Tibial nerve (tissue), 4 donors: ENCODE results near the gene ZFYVE9. TPM values are rescaled to one million over a fixed set of nuclear protein-coding genes. Genes with fewer than 3 reads are reported as not detected.
A peak's percentile ranks its signal among the peaks of the same experiment; 100 is the strongest.
"Not testable (repeated sequence)": the region's sequence is repeated elsewhere in the genome, so short reads cannot be mapped to it uniquely, and the experiment has no call there.

Experiments used
- DNase-seq, 2 donors: peaks; one replicate each; pipeline ENCODE4 v3.0.0-alpha.2; 2019; ENCODE audit warnings: low spot score in 2 of 2
- H3K27ac ChIP-seq, 4 donors: fragments of 200-600 bp; sonication (generic) in 3 of 4; one replicate each; pipeline ENCODE4 v1.5.1; 2017 to 2019; ENCODE audit warnings: mild to moderate bottlenecking in 1 of 4
- H3K27me3 ChIP-seq, 2 donors: fragments of 200-600 bp; sonication (generic) in 1 of 2; one replicate each; pipeline versions ENCODE4 v1.5.1 to v1.6.0; 2017 to 2019
- H3K36me3 ChIP-seq, 3 donors: fragments of 200-600 bp; sonication (generic); one replicate each; pipeline ENCODE4 v1.5.1; 2018 to 2019
- H3K4me1 ChIP-seq, 4 donors: fragments of 200-600 bp; sonication (generic) in 3 of 4; one replicate each; pipeline ENCODE4 v1.5.1; 2017 to 2019
- H3K4me3 ChIP-seq, 4 donors: fragments of 200-600 bp; sonication (generic) in 3 of 4; one replicate each; pipeline ENCODE4 v1.5.1; 2017 to 2019; ENCODE audit warnings: mild to moderate bottlenecking in 1 of 4, moderate library complexity in 1 of 4
- H3K9me3 ChIP-seq, 4 donors: fragments of 200-600 bp; sonication (generic) in 3 of 4; one replicate each; pipeline ENCODE4 v1.5.1; 2017 to 2019
- CTCF ChIP-seq, 5 experiments: fragments of 200-600 bp in 3 of 5; fragments of 450-650 bp in 2 of 5; sonication (generic) in 3 of 5; IDR thresholded peaks; one replicate each; pipeline ENCODE4 v1.5.1; 2016 to 2019; ENCODE audit warnings: antibody characterized with exemption in 5 of 5, mild to moderate bottlenecking in 3 of 5, moderate library complexity in 2 of 5
- EP300 ChIP-seq, 2 donors: sonication (generic); formaldehyde crosslinking; IDR thresholded peaks; one replicate each; pipeline ENCODE4 v1.6.1; 2017; ENCODE audit warnings: antibody characterized with exemption in 2 of 2, mild to moderate bottlenecking in 1 of 2
- POLR2A ChIP-seq, 2 donors: fragments of 450-650 bp; IDR thresholded peaks; one replicate each; pipeline ENCODE4 v1.6.1; 2017; ENCODE audit warnings: antibody characterized with exemption in 2 of 2, mild to moderate bottlenecking in 2 of 2, moderate library complexity in 2 of 2
- WGBS, 2 donors: methylation state at CpG; one replicate each; pipeline ENCODE4 v1.1.5; 2018; 5-methylcytosine and 5-hydroxymethylcytosine counted together
- total RNA-seq, 4 donors: library from RNA; depleted of rRNA; stranded (reverse); fragments of >200 nt; gene quantifications; one replicate each; pipeline ENCODE4 v1.1.0, GENCODE V29; 2016

Gene ZFYVE9
- total RNA-seq, 4 donors from 2014 or later = 29.1 to 39.6 (median 35.0) TPM

- Histone ChIP-seq H3K4me3 (peak overlapping the region in 3 of 4 donors; percentile 74 to 83 (median 78)), H3K27ac (peak overlapping the region; percentile 86 to 97 (median 96)), H3K9me3 (no peaks in the 10 kb centered on the region), H3K27me3 (no peaks in the 10 kb centered on the region), H3K4me1 (peaks cover 0 to 52% (median 8%) of the 10 kb centered on the region in 4 donors), H3K36me3 (no peaks in the 10 kb centered on the region)
- TF ChIP-seq POLR2A (IDR thresholded peaks at IDR 0.05) = no peak
- TF ChIP-seq CTCF (IDR thresholded peaks at IDR 0.05) = no peak
- no peak for TF ChIP-seq EP300 (IDR thresholded peaks at IDR 0.05)
- 15 to 18% methylated on average over 2 of the region's 2 CpGs for WGBS, 2 donors
- no peak for DNase-seq
These were observed 1.0 kb upstream of the ZFYVE9 start for GRCh38 chr1:52140633-52141512.

- WGBS, 2 donors = 1 to 2% methylated on average over 20 to 42 of the region's 80 CpGs
- H3K27ac ChIP-seq = peak overlapping the region; percentile 86 to 97 (median 96)
- H3K27me3 ChIP-seq = no peaks in the 10 kb centered on the region
- TF ChIP-seq POLR2A (IDR thresholded peaks at IDR 0.05) = no peak
- TF ChIP-seq CTCF (IDR thresholded peaks at IDR 0.05) = peak in 2 of 5 experiments; percentile 27 to 69
- peak in 1 of 2 donors; percentile 36 for TF ChIP-seq EP300 (IDR thresholded peaks at IDR 0.05)
- peaks cover 0 to 52% (median 8%) of the 10 kb centered on the region in 4 donors for H3K4me1 ChIP-seq
- DNase-seq = peak in 1 of 2 donors; percentile 19
- peak overlapping the region; percentile 72 to 83 (median 76) for H3K4me3 ChIP-seq
- no peaks in the 10 kb centered on the region for H3K9me3 ChIP-seq
- no peaks in the 10 kb centered on the region for H3K36me3 ChIP-seq
These were observed 613 bp downstream of the ZFYVE9 start for GRCh38 chr1:52142220-52143183.

GRCh38 chr1:52145137-52145536 lies 3.2 kb downstream of the ZFYVE9 start:
- 75 to 77% methylated on average over 2 of the region's 2 CpGs for WGBS, 2 donors
- peaks cover 0 to 56% (median 8%) of the 10 kb centered on the region in 4 donors for H3K4me1 ChIP-seq
- no peaks in the 10 kb centered on the region for H3K36me3 ChIP-seq
- no peak overlapping the region for H3K4me3 ChIP-seq
- no peaks in the 10 kb centered on the region for H3K9me3 ChIP-seq
- H3K27ac ChIP-seq = no peak overlapping the region
- DNase-seq = no peak
- no peaks in the 10 kb centered on the region for H3K27me3 ChIP-seq
- no peak for TF ChIP-seq CTCF (IDR thresholded peaks at IDR 0.05)
- TF ChIP-seq EP300 (IDR thresholded peaks at IDR 0.05) = no peak
- no peak for TF ChIP-seq POLR2A (IDR thresholded peaks at IDR 0.05)

GRCh38 chr1:52150445-52150844 lies 8.6 kb downstream of the ZFYVE9 start:
- not testable (repeated sequence) for H3K36me3 ChIP-seq, H3K9me3 ChIP-seq, DNase-seq, H3K4me3 ChIP-seq, H3K27me3 ChIP-seq
- peaks cover 0 to 47% (median 0%) of the 10 kb centered on the region in 4 donors for H3K4me1 ChIP-seq
- 76 to 88% methylated on average over 11 of the region's 11 CpGs for WGBS, 2 donors
- H3K27ac ChIP-seq = peak overlapping the region in 2 of 4 donors; percentile 13 to 28

GRCh38 chr1:52150946-52151345 lies 9.1 kb downstream of the ZFYVE9 start:
- 45 to 49% methylated on average over 1 of the region's 1 CpG for WGBS, 2 donors
- H3K36me3 ChIP-seq = no peaks in the 10 kb centered on the region
- peak overlapping the region in 1 of 4 donors; percentile 13 for H3K27ac ChIP-seq

More at GRCh38 chr1:52150946-52151345, 9.1 kb downstream of the ZFYVE9 start:
- H3K9me3 ChIP-seq = no peaks in the 10 kb centered on the region
- no peak overlapping the region for H3K4me3 ChIP-seq
- no peaks in the 10 kb centered on the region for H3K27me3 ChIP-seq
- peaks cover 0 to 45% (median 0%) of the 10 kb centered on the region in 4 donors for H3K4me1 ChIP-seq
- no peak for DNase-seq
- TF ChIP-seq EP300 (IDR thresholded peaks at IDR 0.05) = no peak
- TF ChIP-seq CTCF (IDR thresholded peaks at IDR 0.05) = no peak
- TF ChIP-seq POLR2A (IDR thresholded peaks at IDR 0.05) = no peak
